Thyroid gland (tissue), 4 donors: ENCODE measurements around the gene WDR46. TPM values are rescaled to one million over a fixed set of nuclear protein-coding genes. Genes with fewer than 3 reads are reported as not detected.
A peak's percentile ranks its signal among the peaks of the same experiment; 100 is the strongest.

Source experiments
- DNase-seq, 2 donors: peaks; one replicate each; pipeline ENCODE4 v3.0.0-alpha.2; 2019
- H3K27ac ChIP-seq, 3 donors: fragments of 200-600 bp; sonication (generic); 1 replicate in 2 of 3; 2 replicates in 1 of 3; pipeline ENCODE4 v1.5.1; 2016 to 2019; ENCODE audit warnings: mild to moderate bottlenecking in 1 of 3, moderate library complexity in 1 of 3
- H3K27me3 ChIP-seq: fragments of 200-600 bp; sonication (generic); one replicate; pipeline ENCODE4 v1.5.1; 2019
- H3K36me3 ChIP-seq, 2 donors: fragments of 200-600 bp; sonication (generic); one replicate each; pipeline ENCODE4 v1.5.1; 2016 to 2019
- H3K4me1 ChIP-seq, 2 donors: fragments of 200-600 bp; sonication (generic); one replicate each; pipeline ENCODE4 v1.5.1; 2017 to 2019
- H3K4me3 ChIP-seq, 3 donors: fragments of 200-600 bp; sonication (generic); replicated peaks in 1 of 3; 1 replicate in 2 of 3; 2 replicates in 1 of 3; pipeline ENCODE4 v1.5.1; 2016; ENCODE audit warnings: mild to moderate bottlenecking in 1 of 3
- H3K9me3 ChIP-seq: fragments of 200-600 bp; sonication (generic); one replicate; pipeline ENCODE4 v1.5.1; 2017
- CTCF ChIP-seq, 6 experiments: fragments of 200-600 bp in 3 of 6; fragments of 450-650 bp in 3 of 6; sonication (generic) in 3 of 6; IDR thresholded peaks; one replicate each; pipeline ENCODE4 v1.5.1; 2016 to 2019; ENCODE audit warnings: antibody characterized with exemption in 6 of 6, mild to moderate bottlenecking in 2 of 6, inconsistent platforms in 1 of 6, moderate library complexity in 1 of 6
- POLR2A ChIP-seq, 2 donors: fragments of 450-650 bp; IDR thresholded peaks; one replicate each; pipeline ENCODE4 v1.6.1; 2017; ENCODE audit warnings: antibody characterized with exemption in 2 of 2, mild to moderate bottlenecking in 2 of 2, moderate library complexity in 1 of 2
- WGBS, 2 donors: methylation state at CpG; one replicate each; pipeline ENCODE4 v1.1.5; 2017; 5-methylcytosine and 5-hydroxymethylcytosine counted together
- intact Hi-C: fragments of 100-400 bp; cut with DNase I; formaldehyde crosslinking; loops from one replicate; pipeline ENCODE4 v1.15.1; 2023
- total RNA-seq, 4 donors: library from RNA; depleted of rRNA; stranded (reverse); fragments of >200 nt; gene quantifications; one replicate each; pipeline ENCODE4 v1.2.3, GENCODE V29; 2016

Gene WDR46
- total RNA-seq, 4 donors from 2014 or later = 25.8 to 63.9 (median 45.2) TPM

DNA sequence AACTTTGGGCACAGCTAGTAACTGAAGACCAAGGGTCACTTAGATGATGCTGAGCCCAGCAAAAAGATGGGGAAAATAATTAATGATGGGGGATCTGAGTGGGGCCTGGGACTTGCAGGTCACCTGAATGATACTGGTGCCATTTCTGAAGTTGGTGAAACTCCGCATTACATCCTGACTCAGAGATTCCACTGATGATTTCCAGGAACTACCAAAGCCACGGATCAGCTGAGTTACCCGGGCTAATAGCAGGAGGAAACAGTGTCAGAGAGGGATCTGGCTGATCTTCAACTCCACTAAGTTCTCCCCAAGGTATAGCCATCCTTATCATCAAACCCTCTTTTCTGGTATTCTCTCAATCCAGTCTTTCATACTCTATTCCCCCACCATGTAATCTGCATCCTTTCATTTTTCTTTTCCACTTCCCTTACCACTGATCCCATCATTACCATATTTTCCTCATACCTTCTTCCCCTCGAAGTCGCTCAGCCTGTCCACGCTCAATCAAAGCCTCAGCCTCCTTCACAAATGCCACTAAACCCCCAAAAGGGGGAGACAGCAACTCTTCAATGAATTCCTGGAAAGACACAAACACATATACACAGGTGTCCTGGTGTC is 37.5 kb downstream of the WDR46 start:
- intact Hi-C loops = no loop called here
- Histone ChIP-seq H3K4me1 (peaks cover 10 to 16% of the 10 kb centered on the region in 2 donors), H3K36me3 (no peaks in the 10 kb centered on the region), H3K9me3 (no peaks in the 10 kb centered on the region), H3K27ac (no peak overlapping the region), H3K4me3 (no peak overlapping the region), H3K27me3 (no peaks in the 10 kb centered on the region)
- WGBS, 2 donors = 89 to 91% methylated on average over 6 of the region's 6 CpGs
- TF ChIP-seq POLR2A (IDR thresholded peaks at IDR 0.05) = no peak
- TF ChIP-seq CTCF (IDR thresholded peaks at IDR 0.05) = no peak
- no peak for DNase-seq

- DNase-seq = no peak
- no peaks in the 10 kb centered on the region for H3K36me3 ChIP-seq
- H3K27ac ChIP-seq = no peak overlapping the region
- H3K9me3 ChIP-seq = no peaks in the 10 kb centered on the region
- H3K4me1 ChIP-seq = peaks cover 10 to 16% of the 10 kb centered on the region in 2 donors
- TF ChIP-seq POLR2A (IDR thresholded peaks at IDR 0.05) (no peak), CTCF (IDR thresholded peaks at IDR 0.05) (no peak)
- H3K27me3 ChIP-seq = no peaks in the 10 kb centered on the region
- intact Hi-C loops = no loop called here
- H3K4me3 ChIP-seq = no peak overlapping the region
- WGBS, 2 donors = 97 to 98% methylated on average over 13 of the region's 13 CpGs
Observed at GRCh38 chr6:33250731-33251130, 38.3 kb downstream of the WDR46 start.

DNA sequence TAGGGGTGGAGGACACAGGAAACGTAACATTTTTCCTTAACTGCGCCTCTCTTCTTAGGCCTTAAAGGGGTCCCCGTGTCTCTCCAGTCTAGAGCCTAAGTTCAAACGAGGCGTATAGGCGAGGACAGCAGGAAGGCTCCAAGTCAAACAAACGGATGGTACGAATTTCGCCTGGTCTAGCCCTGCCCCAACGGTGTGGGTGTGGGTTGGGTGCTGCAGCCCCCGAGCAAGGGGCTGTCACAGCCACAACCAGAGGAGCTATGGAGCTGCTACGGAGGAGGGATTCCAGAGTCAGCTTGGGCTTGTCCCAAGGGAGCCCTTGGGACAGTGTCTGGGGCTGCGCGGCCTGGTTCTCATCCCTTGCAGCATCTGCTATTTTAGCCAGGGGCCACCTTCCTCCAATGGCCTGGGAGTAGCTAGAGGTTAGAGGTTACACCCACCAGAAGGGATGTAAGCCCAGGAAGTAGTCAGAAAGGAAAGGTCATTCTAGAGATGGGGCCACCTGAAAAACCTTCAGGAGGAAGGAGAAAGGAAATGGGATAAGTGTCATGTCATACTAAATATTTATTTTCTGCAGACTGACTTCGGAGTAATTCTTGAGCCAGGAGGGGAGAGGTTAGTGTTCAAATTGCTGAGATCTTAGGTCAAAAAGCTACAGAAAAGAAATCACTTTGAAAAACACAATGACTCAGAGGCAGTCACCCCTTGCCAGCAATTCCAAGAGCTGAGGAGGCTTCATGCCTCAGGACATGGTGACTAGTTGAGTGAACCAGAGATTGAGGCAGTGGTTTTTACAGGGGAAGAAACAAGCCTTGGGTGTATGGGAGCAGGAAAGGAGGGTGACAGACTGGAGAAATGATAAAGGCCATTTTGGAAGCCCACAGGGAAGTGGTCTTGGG is 39.1 kb downstream of the WDR46 start:
- intact Hi-C loops = loop anchor here (2.0 to 10.0 kb wide), 4 partner anchors 49 to 235 kb away; partner anchors contain the start of genes RXRB and SLC39A7
- H3K4me1 ChIP-seq = peaks cover 10 to 16% of the 10 kb centered on the region in 2 donors

DNA sequence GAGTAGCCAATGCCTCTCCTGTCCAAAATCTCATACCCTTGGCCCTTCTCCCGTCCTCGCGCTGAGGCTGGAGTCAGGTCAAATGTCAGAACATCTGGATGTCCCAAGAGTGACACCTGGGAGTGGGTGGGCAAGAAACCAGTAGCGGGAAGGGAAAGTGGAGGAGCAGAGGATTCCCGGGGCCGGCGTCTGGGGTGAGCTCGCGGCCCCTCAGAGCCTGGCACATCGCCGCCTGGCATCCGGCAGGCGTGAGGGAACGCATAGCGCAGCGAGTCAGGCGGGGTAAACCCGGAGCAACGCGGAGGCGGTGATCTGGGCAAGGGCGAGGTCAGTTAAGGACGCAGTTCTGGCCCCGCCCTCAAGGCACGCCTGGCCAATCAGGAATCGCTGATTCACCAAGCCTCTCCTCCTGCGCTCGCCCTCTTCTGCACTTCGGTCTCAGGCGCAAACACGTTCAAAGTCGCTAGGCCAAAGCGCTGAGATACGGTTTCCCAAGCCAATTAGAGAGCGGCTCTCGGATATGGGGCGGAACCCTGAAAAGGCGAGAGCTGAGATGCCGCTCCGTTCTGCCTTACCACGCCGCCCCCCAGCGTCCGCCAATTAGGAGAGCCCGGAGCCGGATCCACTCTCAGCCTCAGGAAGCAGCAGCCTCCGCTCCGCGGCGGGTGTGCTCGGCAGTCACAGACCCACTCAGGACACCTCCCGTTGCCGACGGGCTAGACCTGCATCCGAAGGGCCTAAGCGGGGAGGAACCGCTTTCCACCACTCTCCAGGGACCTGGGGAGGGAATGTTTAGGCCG is 39.9 kb downstream of the WDR46 start:
- no peaks in the 10 kb centered on the region for H3K9me3 ChIP-seq
- H3K4me1 ChIP-seq = peaks cover 10 to 16% of the 10 kb centered on the region in 2 donors
- peak in 2 of 6 experiments; percentile 3 to 9 for TF ChIP-seq CTCF (IDR thresholded peaks at IDR 0.05)
- peak; percentile 24 to 81 for TF ChIP-seq POLR2A (IDR thresholded peaks at IDR 0.05)
- DNase-seq = peak; percentile 98
- intact Hi-C loops = loop anchor here (2.0 to 10.0 kb wide), 4 partner anchors 48 to 234 kb away; partner anchors contain the start of genes RXRB and SLC39A7
- no peaks in the 10 kb centered on the region for H3K36me3 ChIP-seq
- H3K27ac ChIP-seq = peak overlapping the region; percentile 89 to 96 (median 95)
- no peaks in the 10 kb centered on the region for H3K27me3 ChIP-seq
- WGBS, 2 donors = 0 to 1% methylated on average over 22 to 33 of the region's 58 CpGs
- H3K4me3 ChIP-seq = peak overlapping the region in 2 of 3 donors; percentile 47 to 48

More for the DNA sequence above, 39.1 kb downstream of the WDR46 start:
- no peaks in the 10 kb centered on the region for H3K9me3 ChIP-seq
- DNase-seq = peak; percentile 3 to 5
- H3K4me3 ChIP-seq = peak overlapping the region in 2 of 3 donors; percentile 41 to 48
- H3K27me3 ChIP-seq = no peaks in the 10 kb centered on the region
- no peaks in the 10 kb centered on the region for H3K36me3 ChIP-seq
- peak overlapping the region; percentile 86 to 96 (median 94) for H3K27ac ChIP-seq
- TF ChIP-seq CTCF (IDR thresholded peaks at IDR 0.05) (no peak), POLR2A (IDR thresholded peaks at IDR 0.05) (no peak)
- WGBS, 2 donors = 26 to 45% methylated on average over 5 to 15 of the region's 15 CpGs
